Stimulated activated CD8-positive, alpha-beta memory T cell treated with anti-CD3 and anti-CD28 coated beads, Interleukin-12 subunit alpha, Interleukin-12 subunit beta, amount 100 ng/mL, for 24 hours (primary cell): ENCODE measurements around the gene NRXN3.

Source experiments
- DNase-seq: peaks from one replicate; pipeline ENCODE4 v3.0.0-alpha.2; 2020; ENCODE audit errors: extremely low read depth

NRXN3 gene

DNA sequence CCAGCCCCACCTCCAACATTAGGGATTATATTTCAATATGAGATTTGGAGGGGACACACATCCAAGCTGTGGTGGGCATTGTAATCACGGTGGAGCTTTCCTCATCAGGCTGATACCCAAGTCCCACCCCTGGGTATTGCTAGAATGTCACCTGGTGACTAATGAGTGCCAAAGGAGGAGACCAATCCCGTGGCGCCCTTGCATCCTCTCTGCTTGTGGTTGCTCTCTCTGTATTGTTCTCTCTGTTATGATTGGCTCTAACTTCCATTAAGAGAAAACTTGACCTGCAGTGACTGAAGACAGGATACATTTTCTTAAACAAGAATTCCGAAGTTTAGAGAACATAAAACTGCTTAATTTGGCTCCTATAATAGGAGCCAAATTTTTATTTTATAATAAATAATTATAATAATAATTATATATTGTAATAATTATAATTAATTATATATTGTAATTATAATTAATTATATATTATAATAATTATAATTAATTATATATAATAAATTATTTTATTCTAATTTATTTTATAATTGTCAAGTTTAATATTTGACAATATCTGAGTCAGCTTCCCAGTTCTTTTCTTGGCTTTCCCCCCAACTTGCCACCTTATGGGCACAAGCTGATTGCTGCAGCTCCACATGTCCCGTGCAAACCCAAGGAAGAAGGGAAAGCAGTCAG lies 1621.0 kb downstream of the NRXN3 start:
- no peak for DNase-seq

DNA sequence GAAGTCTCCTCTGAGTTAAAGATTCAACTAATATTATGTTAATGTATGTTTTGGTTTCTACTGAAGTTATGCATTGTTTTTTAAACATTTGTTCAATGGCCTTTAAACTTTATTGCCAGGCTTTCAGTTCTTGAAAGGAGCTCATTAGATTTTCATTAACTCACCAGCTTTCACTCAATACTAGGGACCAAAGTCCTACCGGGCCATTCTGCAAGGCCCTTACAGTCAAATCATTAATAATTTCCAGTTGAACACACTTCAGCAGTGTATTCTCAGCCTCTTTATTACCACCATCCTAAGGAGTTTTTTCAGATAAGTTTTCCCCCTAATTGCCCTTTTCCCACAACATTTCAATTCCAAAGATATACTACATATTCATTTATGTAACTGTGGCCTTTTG lies 1631.9 kb downstream of the NRXN3 start:
- no peak for DNase-seq

DNA sequence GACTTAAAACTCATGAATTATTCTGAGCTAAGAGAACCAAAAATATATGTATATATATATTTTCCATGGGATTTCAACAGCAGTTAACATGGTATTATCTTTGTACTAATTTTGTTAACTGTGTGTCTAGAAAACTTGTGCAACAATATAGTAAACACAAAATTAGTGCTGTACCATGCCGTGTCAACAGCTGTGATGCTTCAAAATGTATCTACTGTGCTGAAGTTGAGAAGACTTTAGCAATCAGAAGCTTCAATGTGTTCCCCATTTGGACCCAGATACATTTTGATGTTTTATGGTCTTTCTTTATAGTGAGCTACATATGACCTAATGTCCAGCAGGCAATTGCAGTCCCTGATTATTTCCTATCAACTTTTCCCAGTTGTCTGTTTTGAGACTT lies 1635.5 kb downstream of the NRXN3 start:
- DNase-seq = no peak

DNA sequence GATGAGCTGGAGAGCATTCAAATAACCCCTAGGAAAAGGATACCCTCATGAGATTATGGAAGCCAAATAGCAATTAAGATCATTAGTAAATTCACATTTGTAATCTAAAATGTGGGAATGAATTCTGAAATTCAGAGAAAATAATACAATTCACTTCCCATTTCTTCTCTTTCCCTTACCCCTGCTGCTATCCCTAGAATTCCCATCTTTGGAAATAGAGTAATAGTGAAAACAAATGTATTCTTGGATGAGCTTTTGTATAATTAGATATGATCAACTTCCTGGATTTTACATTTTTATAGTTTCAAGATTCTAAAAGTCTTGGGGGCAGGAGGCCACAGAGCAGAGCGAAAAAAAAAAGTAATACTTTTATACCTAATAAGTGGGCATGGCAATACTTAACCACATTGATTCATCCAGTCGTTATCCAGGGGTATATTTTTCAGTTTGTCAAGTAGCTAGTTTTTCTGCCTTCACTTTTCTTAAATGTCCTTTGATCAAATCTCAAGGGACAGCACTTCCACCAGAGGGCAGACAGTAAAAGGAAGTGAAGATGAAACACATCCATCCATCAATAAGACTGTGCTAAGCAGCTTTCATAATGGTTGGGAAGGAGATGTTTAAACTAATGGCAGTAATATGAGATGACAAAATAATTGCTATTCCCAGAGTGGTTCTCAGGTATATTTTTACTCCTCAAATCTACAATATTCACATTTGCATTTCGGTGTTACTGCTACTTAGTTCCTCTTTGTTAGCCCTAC lies 1639.9 kb downstream of the NRXN3 start:
- no peak for DNase-seq

DNA sequence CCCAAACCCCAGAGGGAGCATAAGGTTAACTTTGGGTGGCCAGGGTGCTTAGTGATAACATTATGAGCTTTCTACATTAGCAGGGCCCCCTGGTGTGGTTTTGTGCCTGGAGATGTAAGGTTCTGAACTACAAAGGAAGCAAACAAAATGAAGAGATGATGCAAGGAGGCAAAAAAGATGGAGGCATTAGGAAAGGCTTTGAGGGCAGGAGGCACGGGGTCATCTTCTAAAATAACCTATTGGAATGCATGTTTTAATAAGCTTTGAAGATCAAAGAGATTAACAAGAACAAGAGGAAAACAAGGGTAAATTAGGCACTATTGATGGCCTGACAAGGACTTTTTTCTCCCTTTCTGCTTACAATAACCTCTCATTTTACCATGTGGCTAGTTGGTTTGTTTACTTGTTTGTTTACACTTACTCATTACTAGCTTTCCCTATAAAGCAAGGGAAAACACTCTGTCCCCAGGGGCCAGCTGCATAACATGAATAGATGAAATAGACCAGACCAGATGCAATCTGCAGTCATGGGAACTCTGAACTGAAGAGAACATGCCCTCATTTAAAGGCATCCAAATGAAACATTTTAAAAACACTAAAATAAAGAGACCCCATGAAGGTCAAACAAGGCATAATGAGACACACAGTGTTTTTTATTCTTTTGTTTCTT lies 1650.8 kb downstream of the NRXN3 start:
- no peak for DNase-seq

DNA sequence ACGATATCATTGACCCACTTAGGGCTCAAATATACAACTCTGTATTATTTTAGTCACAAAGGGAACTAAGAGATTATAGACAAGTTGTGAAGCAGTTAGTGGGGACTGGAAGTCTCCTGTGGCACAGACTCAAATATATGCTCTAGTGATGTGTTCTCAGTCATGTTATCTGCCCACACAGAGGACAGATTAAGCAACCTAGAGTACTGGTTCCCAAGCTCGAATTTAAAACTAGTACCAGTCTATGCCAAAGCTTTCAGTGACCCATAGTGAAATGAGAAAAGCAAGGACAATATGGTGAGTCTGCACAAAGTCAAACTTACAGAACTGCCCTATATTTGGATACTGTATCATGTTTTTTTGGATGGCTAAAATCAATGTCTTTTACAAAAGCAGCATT lies 1651.9 kb downstream of the NRXN3 start:
- no peak for DNase-seq

DNA sequence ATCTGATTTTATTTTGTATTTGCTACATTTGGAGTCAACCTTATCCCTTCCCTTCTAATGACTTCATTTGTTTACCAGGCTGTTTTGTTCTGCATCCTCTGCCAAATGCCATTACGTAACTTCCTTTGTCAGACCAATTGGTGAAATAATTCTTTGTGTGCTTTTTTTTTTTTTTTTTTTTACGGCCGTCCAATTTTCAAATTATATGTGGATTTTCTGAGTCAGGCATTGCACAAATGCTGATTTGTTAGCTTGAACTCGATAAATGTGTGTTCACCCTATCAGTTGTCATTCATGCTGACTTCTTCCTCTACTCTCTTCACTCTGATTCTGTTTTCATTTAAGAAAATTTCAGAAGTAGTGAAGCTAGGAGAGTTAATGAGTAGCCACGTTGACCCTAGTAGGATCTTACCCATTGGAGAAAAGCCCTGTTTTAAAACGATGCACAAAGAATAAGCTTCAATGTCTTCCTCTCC lies 1654.9 kb downstream of the NRXN3 start:
- no peak for DNase-seq

DNA sequence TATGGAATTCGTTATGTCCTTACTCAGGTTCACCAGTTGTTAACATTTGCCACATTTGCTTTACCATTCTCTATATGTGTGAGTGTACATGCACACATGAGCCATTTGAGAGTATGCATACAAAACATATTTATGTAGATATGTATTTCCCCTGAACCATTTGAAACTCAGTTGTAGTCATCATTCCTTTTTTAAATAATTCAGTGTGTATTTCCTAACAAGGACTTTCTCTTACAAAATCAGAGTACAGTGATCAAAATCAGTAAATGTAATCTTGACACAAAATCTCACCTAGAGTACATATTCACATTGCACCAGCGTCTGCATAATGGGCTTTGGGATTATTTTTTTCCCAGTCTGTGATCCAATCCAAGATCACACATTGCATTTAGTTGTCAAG lies 1656.2 kb downstream of the NRXN3 start:
- no peak for DNase-seq

DNA sequence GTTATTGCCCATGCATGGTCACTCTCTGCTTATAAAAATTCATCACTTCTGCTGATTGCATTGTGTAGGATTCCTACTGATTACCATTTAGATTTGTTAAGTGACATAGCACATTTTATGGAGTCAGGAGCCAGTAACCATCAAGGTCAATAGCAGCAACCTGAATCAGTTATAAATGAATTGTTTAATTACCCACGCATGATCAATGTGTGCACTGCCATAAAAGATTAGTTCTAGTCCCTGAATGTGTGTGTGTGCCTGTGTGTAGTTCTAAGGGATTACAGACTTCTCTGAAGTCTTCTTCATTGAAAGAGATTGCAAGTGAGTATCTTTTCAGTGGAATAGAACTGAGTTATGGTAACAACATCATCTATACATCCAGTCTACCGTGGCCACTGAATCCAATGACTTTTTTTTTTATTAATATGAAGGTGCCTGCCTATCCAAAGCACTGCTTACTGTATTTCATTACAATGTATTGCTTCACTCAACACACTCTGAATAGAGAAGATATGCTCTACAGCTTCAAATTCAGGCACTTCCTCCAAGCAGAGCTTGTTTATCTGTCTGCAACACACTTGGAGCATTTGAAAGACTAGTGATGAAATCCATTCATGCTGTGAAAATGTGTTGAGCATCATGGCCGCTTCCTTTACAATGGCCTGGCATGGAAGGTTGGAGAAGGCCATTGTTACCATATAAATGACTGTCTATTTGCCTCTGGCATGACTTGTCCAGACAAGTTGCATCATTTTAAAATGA lies 1659.4 kb downstream of the NRXN3 start:
- no peak for DNase-seq

DNA sequence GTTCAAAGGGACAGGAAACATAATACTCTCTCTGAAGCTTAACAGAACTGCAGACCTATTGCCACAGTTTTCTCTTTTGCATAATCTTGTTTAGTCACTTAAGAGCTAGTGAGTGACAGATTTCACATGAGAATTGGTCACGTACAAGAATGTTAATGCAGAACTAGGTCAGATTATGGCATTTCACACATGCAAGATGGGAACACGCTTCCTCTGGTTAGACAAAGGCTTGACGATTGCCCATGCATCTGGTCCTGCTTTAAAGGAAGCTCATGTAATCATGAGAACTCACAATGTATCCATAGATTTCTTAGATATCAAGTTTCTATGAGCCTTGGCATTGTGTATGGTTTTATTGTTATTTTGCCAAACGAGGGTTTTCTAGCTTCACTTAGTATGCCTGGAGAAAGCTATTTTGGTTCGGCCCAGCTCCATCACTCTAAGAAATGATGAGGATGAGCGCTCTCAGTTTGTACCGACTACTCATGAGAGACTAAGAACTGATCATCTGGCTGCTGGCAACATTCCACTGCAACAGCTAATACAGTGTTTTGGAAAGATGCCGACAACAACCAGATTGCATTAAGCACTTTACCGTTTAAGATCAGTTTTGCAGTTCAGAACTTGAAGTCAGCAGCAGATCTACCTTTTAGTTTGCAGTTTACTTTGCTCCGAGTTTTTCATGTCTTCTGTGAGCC lies 1661.2 kb downstream of the NRXN3 start:
- no peak for DNase-seq

DNA sequence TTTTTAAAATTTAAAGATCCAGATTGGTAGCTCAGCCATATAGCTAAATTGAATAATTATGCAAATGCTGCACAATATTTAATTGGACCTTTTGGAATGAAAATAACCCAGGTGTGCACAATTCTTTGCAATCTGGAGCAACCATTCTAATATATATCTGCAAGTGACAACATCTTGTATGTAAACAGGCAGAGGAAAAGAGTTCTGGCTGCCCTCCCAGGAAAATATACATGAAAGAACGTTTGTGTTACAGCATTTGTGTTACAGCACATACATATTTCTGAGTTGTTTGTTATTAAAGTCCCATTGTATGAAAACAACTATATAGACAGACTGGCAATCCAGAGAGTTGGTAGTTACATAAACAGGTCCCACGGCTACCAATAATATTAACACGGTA lies 1663.6 kb downstream of the NRXN3 start:
- no peak for DNase-seq

DNA sequence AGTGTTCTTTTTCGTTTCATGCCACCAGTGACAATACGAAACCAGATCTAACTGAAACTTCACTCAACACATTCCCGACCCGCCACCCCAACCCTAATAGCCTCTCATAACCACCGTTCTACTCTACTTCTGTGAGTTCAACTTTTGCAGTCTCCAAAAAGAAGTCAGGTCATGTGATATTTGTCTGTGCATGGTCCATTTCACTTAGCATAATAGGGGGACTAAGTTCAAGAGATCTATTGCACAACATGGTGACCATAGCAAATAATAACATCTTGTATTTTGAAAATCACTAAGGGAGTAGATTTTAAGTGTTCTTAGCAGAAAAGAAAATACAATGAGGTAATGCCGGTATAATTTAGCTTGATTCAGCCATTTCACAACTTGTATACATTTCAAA lies 1664.7 kb downstream of the NRXN3 start:
- DNase-seq = no peak

DNA sequence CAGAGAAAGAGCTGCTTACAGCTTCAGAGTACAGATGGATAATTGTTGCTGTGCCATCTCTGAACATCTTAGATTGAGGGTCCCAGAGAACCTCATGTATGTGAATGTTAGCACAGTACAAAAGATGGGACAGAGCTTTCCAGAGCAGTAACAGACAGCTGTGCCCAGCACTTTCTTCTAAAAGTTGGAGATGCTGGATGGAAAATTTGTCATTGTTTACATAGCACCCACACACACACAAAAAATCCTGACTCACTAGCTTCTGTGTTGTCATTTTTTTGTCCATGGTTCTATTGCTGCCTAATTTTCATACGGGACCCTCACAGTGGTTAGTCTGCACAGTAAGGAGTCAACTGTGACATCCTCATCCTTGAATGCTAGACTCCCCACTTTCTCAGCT lies 1666.4 kb downstream of the NRXN3 start:
- DNase-seq = no peak

DNA sequence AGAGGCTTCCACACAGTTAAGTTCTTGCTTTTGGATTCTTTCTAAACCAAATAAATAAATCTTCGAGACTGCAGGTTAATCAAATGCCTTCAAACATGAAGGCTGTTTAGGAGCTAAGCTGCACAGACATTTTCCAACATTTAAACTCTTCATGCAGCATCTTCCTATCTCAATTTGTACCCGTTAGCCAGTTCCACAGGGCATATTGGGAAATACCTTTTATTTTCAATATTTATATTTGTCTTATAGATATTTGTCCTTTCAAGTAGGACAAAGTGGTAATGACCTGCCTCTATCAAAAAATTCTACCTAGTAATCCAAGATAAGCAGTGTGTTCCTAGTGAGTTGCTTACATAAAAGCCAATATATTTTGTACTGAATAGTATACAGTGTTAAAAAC lies 1667.5 kb downstream of the NRXN3 start:
- DNase-seq = no peak

DNA sequence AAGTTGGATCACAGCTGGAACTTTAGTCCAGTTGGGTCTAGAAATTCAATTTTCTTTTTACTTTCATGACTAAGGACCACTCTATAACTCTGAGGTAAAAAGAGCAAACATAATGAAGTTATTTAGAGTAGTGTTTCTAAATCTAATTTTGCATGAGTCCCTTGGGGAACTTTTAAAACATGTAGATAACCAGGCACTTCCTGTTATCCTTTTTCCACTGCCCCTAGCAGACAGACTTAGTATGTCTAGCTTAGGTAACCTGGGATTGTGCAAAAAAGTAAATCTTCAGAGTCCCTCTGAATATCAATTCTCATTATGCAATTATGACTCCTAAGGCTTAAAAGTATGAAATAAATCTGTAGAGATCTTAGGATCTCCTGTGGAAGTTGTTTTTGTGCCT lies 1669.9 kb downstream of the NRXN3 start:
- no peak for DNase-seq

DNA sequence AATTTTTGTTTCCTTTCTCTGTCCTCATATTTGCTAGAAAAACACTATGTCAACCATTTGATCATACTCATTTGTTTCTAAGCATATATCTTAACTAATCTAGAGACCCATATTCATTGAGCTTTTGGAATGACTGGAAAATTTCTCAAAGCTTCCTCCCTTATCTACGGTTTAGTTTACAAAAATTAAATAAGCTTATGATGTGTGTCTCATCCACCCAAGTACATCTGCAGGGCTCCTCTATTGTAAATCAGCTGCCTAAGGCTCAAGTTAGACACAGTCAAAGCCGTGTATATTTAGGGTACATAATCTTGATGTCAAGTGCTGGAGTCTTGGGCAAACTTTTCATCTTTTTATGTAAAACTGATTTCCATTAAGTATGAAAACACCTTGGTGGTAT lies 1670.7 kb downstream of the NRXN3 start:
- no peak for DNase-seq

DNA sequence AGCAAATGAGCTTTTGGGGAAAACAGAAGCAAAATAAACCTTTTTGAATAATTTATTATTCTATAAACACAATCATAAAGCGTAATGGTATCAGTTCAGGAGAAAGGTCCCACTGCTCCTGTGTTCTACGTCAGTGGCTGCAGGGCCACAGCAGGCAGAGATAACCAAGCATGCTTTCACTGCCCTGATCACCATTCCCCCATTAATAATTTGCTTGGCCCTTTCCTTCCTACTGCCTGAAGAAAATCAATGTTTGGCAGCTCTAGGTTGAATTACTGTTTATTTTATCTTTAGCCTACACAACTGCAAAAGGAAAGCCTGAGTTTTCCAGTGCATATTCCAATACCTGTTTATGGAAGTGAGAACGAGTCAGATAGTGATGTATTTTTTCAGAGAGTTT lies 1671.3 kb downstream of the NRXN3 start:
- DNase-seq = no peak

DNA sequence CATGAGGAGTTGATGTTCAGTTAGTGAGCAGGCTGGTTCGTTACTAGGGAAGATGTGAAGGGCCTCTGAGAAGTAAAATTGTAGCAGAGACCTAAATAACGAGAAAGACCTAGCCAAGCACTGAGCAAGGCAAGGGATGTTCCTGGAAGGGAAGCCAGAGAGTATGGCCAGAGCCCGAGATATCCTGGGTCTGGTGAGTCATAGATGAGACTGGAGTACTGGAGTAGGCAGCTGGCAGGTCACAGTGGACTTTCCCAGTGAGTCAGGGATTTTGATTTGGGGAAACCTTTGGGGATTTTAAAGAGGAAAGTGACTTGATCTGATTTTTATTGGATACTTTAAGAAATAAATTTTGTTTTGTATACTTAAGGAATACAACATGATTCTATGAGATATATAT lies 1672.1 kb downstream of the NRXN3 start:
- DNase-seq = no peak

DNA sequence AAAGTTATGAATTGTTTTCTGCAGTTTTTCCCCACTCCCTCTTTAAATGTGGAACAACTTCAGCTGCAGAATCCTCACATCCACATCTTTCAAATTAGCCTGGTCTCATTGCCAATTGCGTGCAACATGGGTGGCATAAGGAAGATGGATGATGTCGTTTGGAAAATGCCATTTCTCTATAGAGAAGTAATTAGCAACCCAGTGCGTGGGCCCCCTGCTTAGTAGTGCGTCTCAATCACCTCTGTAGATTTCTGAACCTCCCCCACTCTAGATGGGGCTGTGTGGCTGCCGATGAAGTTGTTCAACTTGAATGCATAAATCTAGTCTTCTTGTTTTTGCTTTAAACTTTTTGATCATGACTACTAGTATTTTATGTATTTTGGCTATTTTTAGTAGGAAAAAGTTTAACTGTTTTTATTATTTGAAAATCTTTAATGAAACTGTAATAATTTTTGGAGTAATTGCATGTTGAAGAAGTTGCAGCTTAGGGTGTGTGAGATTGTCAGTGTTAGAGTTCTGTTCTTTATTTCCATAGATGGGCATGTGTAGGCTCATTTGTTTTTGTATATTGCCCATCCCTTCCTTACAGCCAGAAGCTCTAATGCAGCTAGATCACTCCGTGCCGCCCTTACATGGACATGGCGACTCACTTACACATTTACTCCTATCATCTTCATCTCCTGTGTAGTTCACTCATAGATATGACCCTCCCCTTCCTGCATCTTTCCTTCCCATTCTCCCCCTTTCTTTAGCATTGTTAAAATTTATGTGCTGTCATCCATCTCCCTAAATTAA lies 1683.0 kb downstream of the NRXN3 start:
- DNase-seq = no peak

DNA sequence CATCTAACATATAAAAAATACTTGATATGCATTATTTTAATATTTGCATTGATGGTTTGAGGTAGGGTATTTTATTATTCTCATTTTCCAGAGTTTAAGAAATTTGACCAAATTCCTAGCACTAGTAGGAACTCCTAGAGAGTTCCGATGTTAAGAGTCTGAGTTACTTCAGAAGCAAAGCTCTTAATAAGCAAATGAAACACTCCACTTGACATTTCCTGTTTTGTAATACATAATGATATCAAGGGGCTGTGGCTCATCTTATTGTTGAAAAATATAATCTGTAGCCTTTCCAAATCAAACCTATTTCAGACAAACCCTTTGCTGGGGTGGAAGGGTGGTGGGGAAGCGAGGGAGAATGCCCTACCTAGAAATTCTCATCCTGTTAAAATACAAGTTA lies 1685.6 kb downstream of the NRXN3 start:
- DNase-seq = no peak

DNA sequence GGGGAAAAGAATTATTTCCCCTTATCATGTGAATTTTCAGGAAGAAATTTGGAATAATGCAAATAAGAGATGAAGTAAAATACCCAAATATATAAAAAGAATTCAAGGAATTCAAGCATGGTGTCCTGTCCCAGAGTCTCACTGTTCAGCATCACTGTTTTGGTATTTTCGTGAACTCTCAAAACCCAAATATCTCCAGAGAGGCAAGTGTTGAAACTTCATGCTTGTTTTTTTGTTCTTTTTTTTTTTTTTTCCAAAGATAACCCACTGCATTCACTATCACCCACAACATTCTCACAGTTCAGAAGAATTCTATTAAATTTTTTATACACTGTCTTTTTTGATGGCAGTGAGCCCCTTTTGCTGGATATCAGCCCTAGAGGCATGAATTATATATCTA lies 1686.2 kb downstream of the NRXN3 start:
- DNase-seq = no peak
